PFSK-1 (cell line): ENCODE data around the gene FAM111A.

Source experiments
- FOXP2 ChIP-seq: optimal IDR thresholded peaks from 2 replicates; pipeline ENCODE3; 2011; ENCODE audit warnings: borderline replicate concordance, control low read depth, inconsistent platforms; ENCODE audit not compliant: insufficient read depth; ENCODE audit errors: extremely low read length, extremely low read depth
- POLR2AphosphoS5 ChIP-seq: IDR thresholded peaks from 2 replicates; pipeline ENCODE4 v1.6.1; 2012; ENCODE audit warnings: low read depth, mild to moderate bottlenecking, control low read depth, low read length, moderate library complexity
- REST ChIP-seq, 2 experiments: IDR thresholded peaks; 2 replicates each; pipeline versions ENCODE4 v1.6.1 to v1.8.0; 2011 to 2012; ENCODE audit warnings: low read depth in 2 of 2, low read length in 2 of 2, control low read depth in 1 of 2, inconsistent platforms in 1 of 2, mild to moderate bottlenecking in 1 of 2, moderate library complexity in 1 of 2; ENCODE audit not compliant: insufficient read depth in 1 of 2
- SIN3A ChIP-seq: IDR thresholded peaks from 2 replicates; pipeline ENCODE4 v1.6.1; 2012; ENCODE audit warnings: mild to moderate bottlenecking, low read length, moderate library complexity, borderline replicate concordance; ENCODE audit not compliant: insufficient read depth
- TAF1 ChIP-seq: IDR thresholded peaks from 2 replicates; pipeline ENCODE4 v1.6.1; 2012; ENCODE audit warnings: low read length, control low read depth, borderline replicate concordance; ENCODE audit not compliant: insufficient read depth

- TF ChIP-seq POLR2AphosphoS5 (no peak), REST (IDR thresholded peaks at IDR 0.05; ENCODE audit: insufficient read depth in 1 of 2, low read depth in 2 of 2, low read length in 2 of 2) (no peak), SIN3A (no peak), TAF1 (no peak), FOXP2 (no peak)
Observed at GRCh38 chr11:59138643-59139042, 4.0 kb upstream of the FAM111A start.
